Germinal center (tissue), 1 donor: Measurements from ENCODE around the gene FOXP2.
"Not testable (repeated sequence)": the region's sequence is repeated elsewhere in the genome, so short reads cannot be mapped to it uniquely, and the experiment has no call there.

ENCODE experiments used
- DNase-seq: peaks from one replicate; pipeline ENCODE4 v3.0.0; 2012; ENCODE audit warnings: mixed read lengths, low spot score

The FOXP2 gene

DNA sequence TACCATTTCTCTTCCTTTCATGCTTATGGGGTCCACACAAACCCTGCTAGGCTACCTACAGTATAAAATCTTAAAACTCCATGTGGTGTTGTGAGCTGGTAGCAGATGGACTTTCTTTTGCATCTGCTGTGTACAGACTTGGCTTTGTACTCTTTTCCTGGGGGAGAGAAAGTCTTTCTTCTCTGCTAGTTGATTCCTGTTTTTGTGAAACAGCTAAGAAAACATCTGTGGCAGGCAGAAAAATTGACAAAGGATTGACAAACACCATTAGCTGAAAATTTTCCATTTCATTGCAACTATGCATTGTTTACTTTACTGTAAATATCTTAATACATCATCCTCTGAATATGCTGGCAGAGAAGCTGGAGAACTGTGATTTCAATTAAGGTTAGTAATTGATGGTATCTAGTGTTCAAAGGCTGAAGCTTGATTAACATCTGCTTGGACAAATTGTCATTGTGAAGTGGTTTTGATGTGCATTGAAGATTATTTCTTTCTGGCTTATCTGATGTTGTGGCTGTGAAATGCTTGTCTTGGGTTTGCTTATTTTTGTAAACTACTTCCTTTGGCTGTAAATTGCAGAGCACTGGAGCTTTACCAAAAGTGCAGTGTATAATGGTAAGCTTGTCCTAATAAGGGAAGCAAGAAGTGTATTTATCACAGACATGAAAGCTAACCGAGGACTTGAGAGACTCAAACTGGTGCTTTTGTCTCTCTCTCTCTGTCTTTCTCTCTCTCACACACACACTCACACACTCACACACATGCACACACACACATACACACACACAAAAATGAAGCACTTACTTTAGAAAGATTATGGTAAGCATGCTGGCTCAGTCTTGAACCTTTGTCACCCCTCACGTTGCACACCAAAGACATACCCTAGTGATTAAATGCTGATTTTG is at the start of gene FOXP2:
Gene FOXP2, plus strand, starts transcription at position 660 of the 908 bp plus-strand sequence. CDS start 11,697 bp downstream, outside the sequence.
- no peak for DNase-seq

- DNase-seq = no peak
Measured at GRCh38 chr7:114365791-114366190, 48.8 kb upstream of the FOXP2 start.

DNA sequence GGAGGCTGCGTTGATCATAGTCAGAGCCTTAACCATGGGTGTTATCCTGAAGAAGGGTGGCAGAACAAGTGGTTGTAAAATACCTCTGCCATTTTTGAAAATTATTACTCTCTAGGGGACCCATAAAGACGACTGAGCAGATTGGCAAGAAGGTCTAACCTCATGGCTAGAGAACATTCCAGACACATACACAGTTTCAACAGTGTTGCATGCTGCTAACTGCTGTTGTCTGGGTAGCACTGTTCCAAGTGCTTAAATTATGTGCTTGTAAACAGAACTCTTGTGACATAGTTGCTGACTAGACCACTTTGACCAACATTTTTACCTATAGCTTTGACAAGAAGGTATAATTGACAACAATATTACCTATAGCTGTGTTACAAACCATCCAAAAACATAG is 46.1 kb upstream of the FOXP2 start:
- DNase-seq = no peak

DNA sequence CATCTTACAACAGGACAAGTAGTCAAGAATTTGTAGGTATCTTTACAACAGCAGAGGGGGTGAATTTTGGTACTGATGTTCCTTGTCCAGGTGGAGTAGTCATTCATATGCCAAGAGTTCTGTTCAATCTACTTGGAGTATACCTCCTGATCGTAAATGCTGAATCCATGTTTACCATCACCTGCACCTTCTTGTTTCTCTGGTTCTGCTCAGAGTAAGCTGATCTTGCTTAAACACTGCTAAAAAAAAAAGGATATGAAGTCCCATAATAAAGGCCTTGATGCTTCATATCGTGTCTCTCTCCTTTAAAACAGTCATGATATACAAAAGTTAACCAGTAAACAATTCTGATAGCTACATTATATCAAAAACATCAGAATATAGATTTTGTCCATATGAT is 45.3 kb upstream of the FOXP2 start:
- DNase-seq = no peak

- no peak for DNase-seq
Measured at GRCh38 chr7:114372619-114373018, 42.0 kb upstream of the FOXP2 start.

- no peak for DNase-seq
Measured at GRCh38 chr7:114375907-114376306, 38.7 kb upstream of the FOXP2 start.

GRCh38 chr7:114383946-114384345 is 30.7 kb upstream of the FOXP2 start:
- not testable (repeated sequence) for DNase-seq

- not testable (repeated sequence) for DNase-seq
Measured at GRCh38 chr7:114384346-114384745, 30.3 kb upstream of the FOXP2 start.

DNA sequence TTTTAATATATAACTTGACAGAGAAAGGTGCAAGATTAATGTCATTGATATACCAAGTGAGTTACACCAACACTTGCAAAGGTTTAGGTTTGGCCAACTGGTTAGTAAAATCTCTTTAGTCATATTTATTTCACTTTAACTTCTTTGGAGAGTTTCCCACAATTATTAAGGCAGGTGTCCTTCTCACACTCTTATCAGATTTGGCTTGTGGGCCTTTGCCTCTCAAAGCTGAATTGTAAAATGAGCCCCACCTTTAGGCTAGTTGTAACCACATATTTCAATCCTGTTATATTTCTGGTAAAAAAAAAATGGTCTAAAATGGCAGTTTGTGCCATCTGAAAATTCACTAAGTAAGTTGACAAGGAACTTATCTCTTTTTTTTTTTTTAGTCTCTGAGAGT is 26.6 kb upstream of the FOXP2 start:
- DNase-seq = no peak

GRCh38 chr7:114392686-114393085 is 21.9 kb upstream of the FOXP2 start:
- no peak for DNase-seq

- no peak for DNase-seq
Measured at GRCh38 chr7:114402876-114403635, 11.6 kb upstream of the FOXP2 start.

DNA sequence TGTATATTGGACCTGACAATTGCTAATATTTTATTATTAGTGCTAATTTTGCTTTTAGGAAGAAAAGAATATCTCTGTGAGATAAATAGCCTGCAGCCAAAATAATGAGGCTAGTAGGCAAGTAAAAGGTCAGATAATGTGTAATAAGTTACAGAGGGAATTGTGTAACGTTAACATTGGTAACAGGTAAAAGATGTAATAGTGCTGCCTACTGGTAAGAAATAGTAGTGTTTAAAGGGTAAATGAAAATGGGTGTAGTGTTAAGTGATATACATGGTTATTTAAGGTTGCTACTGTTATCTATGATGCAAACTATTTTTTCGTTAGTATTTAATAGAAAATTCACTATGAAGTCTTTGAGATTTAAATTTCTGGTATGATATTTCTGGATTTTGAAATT is 9.2 kb upstream of the FOXP2 start:
- no peak for DNase-seq

DNA sequence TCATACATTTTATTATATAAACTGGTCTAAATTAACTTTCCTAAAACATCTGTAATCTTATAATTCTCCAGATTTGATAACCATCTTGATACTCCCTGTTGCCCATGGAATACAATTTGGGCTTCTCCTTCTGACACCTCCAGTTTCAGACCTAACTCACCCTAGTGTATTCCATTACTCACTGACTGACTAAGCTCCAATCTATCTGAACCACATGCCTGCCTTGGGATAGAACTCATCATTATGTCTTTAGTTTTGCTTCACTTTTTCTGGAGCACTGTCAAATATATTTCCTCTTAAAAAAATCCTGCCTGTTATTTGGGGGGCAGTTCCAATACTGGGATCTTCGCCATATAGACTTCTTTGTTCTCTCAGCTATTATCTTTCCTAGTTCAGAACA is 4.9 kb upstream of the FOXP2 start:
- DNase-seq = no peak

DNA sequence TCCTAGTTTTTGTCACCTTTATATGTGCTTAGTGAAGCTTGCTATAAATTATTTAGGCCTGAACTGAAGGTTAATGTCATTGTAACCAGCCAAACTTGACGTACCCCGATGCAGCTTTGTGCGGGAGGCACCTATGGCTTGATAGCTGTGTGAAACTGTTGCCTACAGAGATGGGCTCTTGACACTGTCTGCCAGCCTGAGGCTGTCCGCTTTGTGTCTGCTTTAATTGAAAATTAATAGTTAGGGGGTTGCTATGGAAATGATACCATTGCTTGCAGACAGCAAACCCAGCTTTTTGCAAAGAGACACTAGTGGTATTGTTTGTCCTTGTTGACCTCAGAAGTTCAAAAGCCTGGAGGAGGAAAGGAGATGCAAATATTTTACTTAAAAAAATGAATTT is 2.1 kb upstream of the FOXP2 start:
- no peak for DNase-seq

GRCh38 chr7:114413761-114414155 is 857 bp upstream of the FOXP2 start:
- no peak for DNase-seq

DNA sequence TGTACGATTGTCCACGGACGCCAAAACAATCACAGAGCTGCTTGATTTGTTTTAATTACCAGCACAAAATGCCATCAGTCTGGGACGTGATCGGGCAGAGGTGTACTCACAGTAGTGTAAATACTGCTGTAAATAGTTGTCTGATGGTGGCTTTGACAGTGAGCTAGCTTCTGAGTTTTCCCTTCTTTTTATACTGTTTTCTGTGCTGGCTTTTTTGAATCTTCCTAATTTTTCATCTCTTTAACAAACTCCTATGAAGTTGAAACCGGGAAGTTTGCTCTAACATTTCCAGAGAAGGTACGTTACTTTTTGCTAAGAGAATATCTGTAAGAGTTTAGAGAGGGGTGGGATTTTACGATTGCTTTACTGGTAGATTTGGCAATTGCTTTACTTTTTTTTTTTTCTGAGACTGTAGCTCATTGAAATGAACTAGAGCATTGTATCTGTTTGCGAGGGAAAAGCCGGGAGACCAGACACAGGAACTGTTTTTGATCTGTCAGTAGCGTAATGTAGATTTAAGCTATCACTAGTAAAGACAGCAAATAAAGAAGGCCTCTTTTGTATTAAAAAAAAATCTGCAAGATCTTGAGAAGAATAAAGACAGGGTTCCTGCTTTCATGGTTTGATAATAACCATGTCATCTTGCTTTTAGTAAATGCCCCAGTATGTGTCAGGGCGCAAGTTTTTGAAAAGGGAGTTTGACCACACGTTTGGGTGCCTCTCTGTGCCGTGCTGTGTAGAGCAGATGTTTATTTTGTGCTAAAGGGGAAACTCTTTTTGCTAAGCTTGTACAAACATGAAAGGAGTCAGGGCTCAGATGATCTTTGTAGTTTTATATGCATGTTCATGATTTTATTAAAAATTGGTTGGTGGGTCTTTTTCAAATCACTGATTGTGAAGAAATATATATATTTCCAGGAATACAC is 712 bp downstream of the FOXP2 start:
- no peak for DNase-seq

DNA sequence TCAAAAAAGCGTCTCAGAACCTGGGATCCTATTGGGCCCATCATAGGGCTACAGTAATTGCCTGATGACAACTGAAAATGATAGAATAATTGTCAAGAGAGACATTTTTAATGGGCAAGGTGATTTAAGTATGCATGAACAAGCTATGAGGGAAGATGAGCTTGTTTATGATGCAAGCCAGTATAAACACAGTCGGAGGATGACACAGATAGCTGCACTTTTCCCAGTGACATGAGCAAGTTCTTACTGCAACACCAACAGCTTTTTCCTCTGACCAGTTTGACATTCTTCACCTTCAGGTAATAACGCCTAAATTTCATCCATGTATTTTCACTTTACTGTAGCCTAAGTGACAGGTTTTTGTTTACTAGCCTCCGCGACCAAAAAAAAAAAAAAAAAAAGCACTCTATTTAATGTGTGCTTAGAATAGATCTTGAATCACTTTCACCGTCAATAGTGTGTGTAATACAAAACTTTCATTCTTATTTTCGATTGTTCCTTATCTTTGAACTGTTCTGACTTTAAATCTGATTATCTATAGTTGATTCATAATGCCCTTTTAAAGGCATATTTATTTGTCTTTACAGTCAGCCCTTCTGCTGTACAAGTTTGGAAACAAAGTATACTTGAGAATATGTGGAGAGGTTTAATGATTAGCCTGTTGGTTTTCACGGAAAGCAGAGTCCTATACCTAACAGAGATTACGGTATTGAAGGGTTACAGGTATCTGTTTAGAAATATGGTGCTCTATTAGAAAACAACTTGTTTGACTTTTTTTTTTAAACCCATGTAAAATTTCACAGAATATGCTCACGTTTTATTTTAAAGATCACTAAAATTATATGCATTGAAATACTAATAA is 1.7 kb downstream of the FOXP2 start:
- no peak for DNase-seq

DNA sequence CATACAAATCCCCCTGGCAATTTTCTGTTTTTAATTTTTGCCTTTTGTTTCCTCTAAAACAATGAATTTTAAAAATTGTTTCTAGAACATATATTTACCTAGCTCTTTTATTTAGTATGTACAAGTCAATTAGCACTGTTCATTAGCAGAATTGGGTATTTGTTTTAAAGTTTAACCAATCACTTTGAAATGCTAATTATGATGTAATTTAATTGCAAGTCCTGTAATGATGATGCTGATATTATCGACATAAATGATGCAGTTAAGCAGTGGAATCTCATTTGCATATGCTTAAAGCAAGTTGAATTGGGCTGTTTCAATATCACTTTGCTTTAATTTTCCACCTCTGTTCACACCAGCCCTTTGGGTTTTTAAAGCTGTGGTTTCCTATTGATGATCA is 2.7 kb downstream of the FOXP2 start:
- DNase-seq = no peak

- no peak for DNase-seq
Measured at GRCh38 chr7:114418117-114418516, 3.5 kb downstream of the FOXP2 start.

- no peak for DNase-seq
Measured at GRCh38 chr7:114419441-114420272, 5.0 kb downstream of the FOXP2 start.
